ENCODE measurements around the gene ADCY5.

GRCh38 chr3:123392368-123392767 is 56.5 kb downstream of the ADCY5 start:
- TF ChIP-seq ZBTB26 (tag by site-specific recombination; optimal IDR thresholded peaks at IDR 0.05) (no peak), ZNF280D (tag by site-specific recombination; IDR thresholded peaks at IDR 0.05) (no peak), YY1 (tag by site-specific recombination; IDR thresholded peaks at IDR 0.05) (no peak), TCF7L2 (IDR thresholded peaks at IDR 0.05; ENCODE audit: borderline replicate concordance, low read depth, low read length) (no peak), KLF10 (tag by site-specific recombination; IDR thresholded peaks at IDR 0.05) (no peak)
